Gastrocnemius medialis (tissue), 4 donors: ENCODE measurements around the gene PDIA6. TPM values are rescaled to one million over a fixed set of nuclear protein-coding genes. Genes with fewer than 3 reads are reported as not detected.

Experiments used
- ATAC-seq, 2 donors: fragments of 150-250 bp; one replicate each; pipeline ENCODE4 v1.9.1; 2016
- DNase-seq, 2 donors: peaks; one replicate each; pipeline ENCODE4 v3.0.0-alpha.2; 2019
- H3K27ac ChIP-seq, 4 donors: fragments of 200-600 bp; sonication (generic); 1 replicate in 1 of 4; 2 replicates in 3 of 4; pipeline ENCODE4 v1.5.1; 2016 to 2018; ENCODE audit warnings: mild to moderate bottlenecking in 2 of 4, moderate library complexity in 1 of 4
- H3K27me3 ChIP-seq, 3 donors: fragments of 200-600 bp; sonication (generic) in 2 of 3; 1 replicate in 1 of 3; 2 replicates in 2 of 3; pipeline versions ENCODE4 v1.5.1 to v1.6.0; 2016 to 2019; ENCODE audit warnings: mild to moderate bottlenecking in 1 of 3, moderate library complexity in 1 of 3
- H3K36me3 ChIP-seq, 2 donors: fragments of 200-600 bp; sonication (generic) in 1 of 2; one replicate each; pipeline ENCODE4 v1.5.1; 2017 to 2018
- H3K4me1 ChIP-seq, 2 donors: fragments of 200-600 bp; sonication (generic) in 1 of 2; one replicate each; pipeline ENCODE4 v1.5.1; 2016 to 2017; ENCODE audit warnings: mild to moderate bottlenecking in 2 of 2
- H3K4me3 ChIP-seq, 4 donors: fragments of 200-600 bp; sonication (generic) in 3 of 4; 1 replicate in 1 of 4; 2 replicates in 3 of 4; pipeline ENCODE4 v1.5.1; 2016 to 2019; ENCODE audit warnings: mild to moderate bottlenecking in 2 of 4
- H3K9me3 ChIP-seq, 3 donors: fragments of 200-600 bp; sonication (generic) in 2 of 3; 1 replicate in 1 of 3; 2 replicates in 2 of 3; pipeline ENCODE4 v1.5.1; 2016 to 2019
- CTCF ChIP-seq, 5 experiments: fragments of 450-650 bp in 3 of 5; fragments of 200-600 bp in 2 of 5; sonication (generic) in 2 of 5; IDR thresholded peaks in 4 of 5; conservative IDR thresholded peaks in 1 of 5; 1 replicate in 4 of 5; 2 replicates in 1 of 5; pipeline ENCODE4 v1.5.1; 2016 to 2019; ENCODE audit warnings: antibody characterized with exemption in 5 of 5, mild to moderate bottlenecking in 3 of 5, moderate library complexity in 3 of 5
- POLR2A ChIP-seq, 2 donors: fragments of 450-650 bp; IDR thresholded peaks; one replicate each; pipeline ENCODE4 v1.6.1; 2017; ENCODE audit warnings: antibody characterized with exemption in 2 of 2, mild to moderate bottlenecking in 2 of 2, moderate library complexity in 2 of 2
- in situ Hi-C, 4 donors: fragments of 200-750 bp; cut with MboI; loops; one replicate each; pipeline versions ENCODE4 v1.15.0 to v1.8.0; 2017; ENCODE audit warnings: low sequenced_read_pairs in 4 of 4
- intact Hi-C: fragments of 100-400 bp; cut with DNase I; formaldehyde crosslinking; loops from one replicate; pipeline ENCODE4 v1.15.1; 2023; ENCODE audit warnings: low total_unique reads
- total RNA-seq, 4 donors: library from RNA; depleted of rRNA; stranded (reverse); fragments of >200 nt; gene quantifications; one replicate each; pipeline versions ENCODE4 v1.1.0 to v1.2.3, GENCODE V29; 2016

Gene PDIA6
- total RNA-seq, 4 donors from 2014 or later: 32.0 to 72.4 (median 54.2) TPM

DNA sequence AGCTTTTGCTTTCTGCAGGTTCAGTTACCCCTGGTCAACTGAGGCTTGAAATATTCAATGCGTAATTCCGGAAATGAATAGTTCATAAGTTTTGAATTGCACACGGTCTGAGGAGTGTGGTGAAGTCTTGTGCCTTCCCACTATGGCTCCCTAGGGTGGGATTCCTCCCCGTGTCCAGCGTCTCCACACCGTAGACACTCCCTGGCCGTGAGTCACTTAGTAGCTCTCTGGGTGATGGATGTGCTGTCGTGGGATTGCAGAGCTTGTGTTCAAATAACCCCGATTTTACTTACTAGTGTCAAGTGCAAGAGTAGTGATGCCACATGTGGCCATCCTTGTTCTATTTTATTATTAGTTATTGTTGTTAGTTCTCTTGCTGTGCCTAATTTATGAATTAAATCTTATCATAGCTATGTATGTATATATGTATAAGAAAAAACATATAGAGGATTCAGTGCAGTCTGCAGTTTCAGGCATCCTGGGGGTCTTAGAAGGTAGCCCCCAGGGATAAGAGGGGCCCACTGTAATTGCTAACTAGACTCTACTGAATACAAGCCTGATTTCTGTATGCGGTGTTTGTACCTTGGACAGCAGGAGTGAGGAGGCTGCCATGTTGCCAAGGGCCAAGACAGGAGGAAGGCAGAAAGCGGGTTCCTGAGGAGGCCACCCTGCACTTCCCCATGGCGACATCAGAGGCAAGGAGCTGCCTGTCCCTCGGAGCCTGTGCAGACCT, 47.7 kb upstream of the PDIA6 start:
- intact Hi-C loops (no loop called here), in situ Hi-C loops (no loop called here)
- Histone ChIP-seq H3K9me3 (no peaks in the 10 kb centered on the region), H3K27me3 (no peaks in the 10 kb centered on the region), H3K4me1 (peaks cover 7 to 16% of the 10 kb centered on the region in 2 donors), H3K27ac (no peak overlapping the region), H3K36me3 (no peaks in the 10 kb centered on the region), H3K4me3 (no peak overlapping the region)
- ATAC-seq (no peak), DNase-seq (no peak)
- TF ChIP-seq CTCF (IDR thresholded peaks at IDR 0.05 in 4 of 5, conservative IDR thresholded peaks at IDR 0.05 in 1 of 5): no peak
- TF ChIP-seq POLR2A (IDR thresholded peaks at IDR 0.05): no peak

DNA sequence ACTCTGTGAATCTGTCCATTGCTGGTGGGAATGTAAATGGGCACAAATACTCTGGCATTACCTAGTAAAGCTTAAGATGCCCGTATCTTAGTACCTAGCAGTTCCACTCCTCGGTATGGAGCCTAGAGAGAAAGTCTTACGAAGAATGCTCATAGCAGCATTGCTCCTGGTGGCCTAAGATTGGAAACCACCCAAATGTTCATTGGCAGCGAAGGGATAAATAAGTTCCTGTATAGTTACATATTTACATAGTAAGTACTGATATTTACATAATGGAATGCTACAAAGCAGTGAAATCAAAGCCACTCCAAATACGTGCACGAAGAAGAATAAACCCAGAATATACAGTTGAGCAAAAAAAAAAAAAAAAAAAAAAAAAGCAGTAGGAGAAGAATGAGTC, 46.7 kb upstream of the PDIA6 start:
- DNase-seq (no peak), ATAC-seq (no peak)
- in situ Hi-C loops (no loop called here), intact Hi-C loops (no loop called here)
- TF ChIP-seq CTCF (IDR thresholded peaks at IDR 0.05 in 4 of 5, conservative IDR thresholded peaks at IDR 0.05 in 1 of 5) (no peak), POLR2A (IDR thresholded peaks at IDR 0.05) (no peak)
- Histone ChIP-seq H3K4me3 (no peak overlapping the region), H3K36me3 (no peaks in the 10 kb centered on the region), H3K9me3 (no peaks in the 10 kb centered on the region), H3K27ac (no peak overlapping the region), H3K4me1 (peaks cover 0 to 7% of the 10 kb centered on the region in 2 donors), H3K27me3 (no peaks in the 10 kb centered on the region)

GRCh38 chr2:10848541-10848940, 36.0 kb upstream of the PDIA6 start:
- ATAC-seq: no peak

GRCh38 chr2:10847008-10847407, 34.4 kb upstream of the PDIA6 start:
- H3K4me3 ChIP-seq: no peak overlapping the region
- DNase-seq (peak; percentile 85 to 90), ATAC-seq (peak; percentile 25 to 43)
- in situ Hi-C loops: loop anchor here in 2 of 4 donors (25.0 kb wide), 3 partner anchors 565 to 715 kb away; no protein-coding TSS in a partner anchor
- no peaks in the 10 kb centered on the region for H3K9me3 ChIP-seq
- intact Hi-C loops: loop anchor here (2.0 to 10.0 kb wide), 3 partner anchors 18 to 1292 kb away; partner anchors contain the start of gene ADAM17
- TF ChIP-seq CTCF (IDR thresholded peaks at IDR 0.05 in 4 of 5, conservative IDR thresholded peaks at IDR 0.05 in 1 of 5): peak in 1 of 5 experiments; percentile 10
- peak; percentile 49 to 60 for TF ChIP-seq POLR2A (IDR thresholded peaks at IDR 0.05)
- H3K36me3 ChIP-seq: no peaks in the 10 kb centered on the region
- H3K27me3 ChIP-seq: no peaks in the 10 kb centered on the region
- H3K27ac ChIP-seq: peak overlapping the region; percentile 86 to 94 (median 92)
- peaks cover 45 to 50% of the 10 kb centered on the region in 2 donors for H3K4me1 ChIP-seq

More at GRCh38 chr2:10848541-10848940, 36.0 kb upstream of the PDIA6 start:
- H3K36me3 ChIP-seq: no peaks in the 10 kb centered on the region
- H3K4me3 ChIP-seq: no peak overlapping the region
- no peaks in the 10 kb centered on the region for H3K9me3 ChIP-seq
- peaks cover 31 to 36% of the 10 kb centered on the region in 2 donors for H3K4me1 ChIP-seq
- no peak overlapping the region for H3K27ac ChIP-seq
- in situ Hi-C loops: loop anchor here in 2 of 4 donors (25.0 kb wide), 3 partner anchors 564 to 714 kb away; no protein-coding TSS in a partner anchor
- no peaks in the 10 kb centered on the region for H3K27me3 ChIP-seq
- no peak for DNase-seq
- intact Hi-C loops: loop anchor here (10.0 kb wide), 2 partner anchors 846 to 1294 kb away; partner anchors contain the start of gene ADAM17
- TF ChIP-seq CTCF (IDR thresholded peaks at IDR 0.05 in 4 of 5, conservative IDR thresholded peaks at IDR 0.05 in 1 of 5) (no peak), POLR2A (IDR thresholded peaks at IDR 0.05) (no peak)
